ENCODE data around the gene NOS2.
"Not testable (repeated sequence)": the region's sequence is repeated elsewhere in the genome, so short reads cannot be mapped to it uniquely, and the experiment has no call there.

Gene NOS2

DNA sequence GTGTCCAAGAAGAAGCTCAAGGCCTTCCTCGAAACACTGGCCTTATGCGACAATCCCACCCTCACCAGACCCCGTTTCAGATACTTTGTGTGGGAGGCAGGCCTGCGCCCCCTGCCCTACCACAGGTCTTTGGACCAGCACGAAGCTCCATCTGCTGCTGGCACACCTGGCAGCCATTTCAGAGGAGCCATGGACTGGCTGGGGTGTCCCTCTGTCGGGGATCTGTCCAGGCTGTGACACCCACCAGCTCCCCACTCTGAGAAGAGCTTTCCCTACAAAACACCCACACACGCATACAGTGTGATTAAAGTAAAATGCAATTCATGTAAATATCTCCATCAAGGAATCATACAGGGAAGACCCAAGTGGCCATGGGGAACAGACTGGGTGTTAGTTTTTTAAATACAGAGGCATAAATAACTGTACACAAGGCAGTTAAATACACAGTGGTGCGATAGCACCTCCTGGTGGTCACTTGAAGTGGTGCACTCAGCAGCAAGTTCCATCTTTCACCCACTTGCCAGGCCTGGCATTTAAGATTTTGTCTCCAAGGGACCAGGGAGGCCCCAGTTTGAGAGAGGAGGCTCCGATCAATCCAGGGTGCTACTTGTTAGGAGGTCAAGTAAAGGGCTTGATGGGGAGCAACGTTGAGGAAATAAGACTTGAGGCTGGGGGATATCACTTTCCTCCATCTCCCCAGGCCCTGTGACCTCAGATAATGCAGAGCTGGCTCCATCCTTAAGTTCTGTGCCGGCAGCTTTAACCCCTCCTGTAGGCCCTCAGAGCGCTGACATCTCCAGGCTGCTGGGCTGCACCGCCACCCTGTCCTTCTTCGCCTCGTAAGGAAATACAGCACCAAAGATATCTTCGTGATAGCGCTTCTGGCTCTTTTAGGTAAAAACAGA, 43.6 kb downstream of the NOS2 start:
- DNase-seq (ENCODE audit: low read depth in 1 of 2, low spot score in 1 of 2), result peak; percentile 33 to 38

- no peak for DNase-seq (ENCODE audit: low read depth in 1 of 2, low spot score in 1 of 2)
Observed at GRCh38 chr17:27755706-27756466, 44.4 kb downstream of the NOS2 start.

DNA sequence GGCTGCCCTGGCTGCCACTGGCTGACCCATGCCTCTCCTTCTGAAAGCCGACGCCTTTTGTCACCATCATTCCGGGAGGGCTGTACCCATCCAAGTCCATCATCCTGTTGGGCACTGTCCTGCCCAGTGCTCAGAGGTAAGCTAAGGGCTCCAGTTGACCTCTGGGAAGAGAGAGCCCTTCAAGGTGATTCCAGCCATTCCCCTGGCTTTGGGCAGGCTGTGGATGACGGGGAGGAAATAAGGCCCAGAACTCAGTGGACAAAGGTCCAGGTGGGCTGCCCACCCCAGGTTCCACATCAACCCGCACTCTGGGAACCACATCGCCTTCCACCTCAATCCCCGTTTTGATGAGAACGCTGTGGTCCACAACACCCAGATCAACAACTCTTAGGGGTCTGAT, 45.8 kb downstream of the NOS2 start:
- no peak for DNase-seq (ENCODE audit: low read depth in 1 of 2, low spot score in 1 of 2)

- not testable (repeated sequence) for DNase-seq (ENCODE audit: low read depth in 1 of 2, low spot score in 1 of 2)
Observed at GRCh38 chr17:27753726-27754125, 46.6 kb downstream of the NOS2 start.

- not testable (repeated sequence) for DNase-seq (ENCODE audit: low read depth in 1 of 2, low spot score in 1 of 2)
Observed at GRCh38 chr17:27752831-27753619, 47.3 kb downstream of the NOS2 start.

DNA sequence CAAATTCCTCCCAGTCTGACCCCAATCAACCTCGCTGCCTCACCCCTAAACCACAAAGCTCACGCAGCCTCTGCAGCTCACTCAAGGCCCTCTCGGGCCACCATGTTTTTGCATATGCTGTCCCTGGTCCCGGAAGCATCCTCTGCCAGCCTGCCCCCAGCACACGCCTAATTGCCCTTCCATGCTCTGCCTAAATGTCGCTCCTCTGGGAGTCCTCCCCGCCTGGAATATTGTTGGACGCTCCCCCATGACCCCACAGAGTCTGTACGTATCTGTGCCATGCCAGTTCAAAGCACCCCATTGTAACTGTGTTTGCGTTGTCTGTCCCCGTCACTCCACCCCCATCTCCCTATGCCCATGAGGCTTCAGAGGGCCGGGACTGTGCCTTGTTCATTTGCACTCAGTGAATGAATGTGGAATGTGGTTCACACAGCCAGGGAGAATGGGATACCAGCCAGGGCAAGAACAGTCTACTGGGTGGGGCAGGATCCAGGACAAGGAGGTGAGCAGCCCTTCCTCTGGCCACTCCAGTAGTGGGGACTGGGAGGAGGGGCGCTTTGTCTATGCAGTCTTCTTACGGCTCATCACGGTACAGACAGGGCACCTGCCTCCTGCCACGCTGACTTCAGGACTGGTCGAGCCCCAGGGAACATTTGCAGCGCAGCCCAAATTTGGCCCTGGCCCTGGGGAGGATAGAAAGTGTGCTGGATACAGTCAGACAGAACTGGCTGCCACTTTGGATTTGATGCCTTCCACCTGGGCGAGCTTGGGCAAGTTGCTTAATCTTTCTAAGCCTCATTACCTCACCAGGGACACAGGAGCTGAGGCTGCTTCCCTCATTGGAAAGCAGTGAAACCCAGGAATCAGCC, 48.5 kb downstream of the NOS2 start:
- DNase-seq (ENCODE audit: low read depth in 1 of 2, low spot score in 1 of 2), result no peak

DNA sequence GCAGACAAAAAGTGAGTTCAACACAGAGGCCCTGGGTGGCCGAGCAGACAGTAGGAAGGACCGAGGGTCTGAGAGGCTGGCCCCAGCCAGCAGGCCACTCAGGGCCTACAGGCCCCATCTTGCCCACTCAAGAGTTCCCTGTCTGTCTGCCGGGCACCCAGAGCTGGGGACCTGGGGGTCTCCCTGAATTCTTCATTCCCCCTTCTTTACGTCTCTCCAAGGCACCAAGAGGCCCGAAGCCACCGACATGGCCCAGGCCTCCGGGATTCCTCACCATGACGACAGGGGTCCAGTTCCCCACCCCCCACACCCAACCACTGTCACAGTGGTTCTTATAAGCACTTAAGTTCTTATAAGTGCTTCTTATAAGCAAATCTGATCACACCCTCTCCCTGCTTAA, 49.2 kb downstream of the NOS2 start:
- no peak for DNase-seq (ENCODE audit: low read depth in 1 of 2, low spot score in 1 of 2)

GRCh38 chr17:27749562-27750150, 50.7 kb downstream of the NOS2 start:
- not testable (repeated sequence) for DNase-seq (ENCODE audit: low read depth in 1 of 2, low spot score in 1 of 2)

DNA sequence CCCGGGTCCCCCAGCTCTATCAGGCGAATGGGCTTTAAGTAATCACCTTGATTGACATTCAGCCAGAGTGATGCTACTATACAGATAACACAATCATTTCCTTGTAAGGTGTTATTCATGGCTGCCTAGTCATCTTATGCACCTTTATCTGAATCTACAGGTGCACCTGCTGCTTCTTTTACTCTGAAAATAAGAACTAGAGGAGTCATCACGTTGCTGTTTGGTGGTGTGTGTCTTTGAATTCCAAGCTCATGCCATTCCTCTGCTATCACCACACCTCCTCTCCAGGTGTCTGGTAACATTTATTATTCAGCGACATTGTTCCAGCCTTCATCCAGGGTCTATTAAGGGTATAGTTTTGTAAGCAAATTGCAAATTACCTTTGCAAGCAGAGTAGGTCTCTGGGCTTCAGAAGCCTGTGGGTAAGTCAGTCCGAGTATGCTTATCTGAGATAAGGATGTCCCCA, 51.9 kb downstream of the NOS2 start:
- no peak for DNase-seq (ENCODE audit: low read depth in 1 of 2, low spot score in 1 of 2)

DNA sequence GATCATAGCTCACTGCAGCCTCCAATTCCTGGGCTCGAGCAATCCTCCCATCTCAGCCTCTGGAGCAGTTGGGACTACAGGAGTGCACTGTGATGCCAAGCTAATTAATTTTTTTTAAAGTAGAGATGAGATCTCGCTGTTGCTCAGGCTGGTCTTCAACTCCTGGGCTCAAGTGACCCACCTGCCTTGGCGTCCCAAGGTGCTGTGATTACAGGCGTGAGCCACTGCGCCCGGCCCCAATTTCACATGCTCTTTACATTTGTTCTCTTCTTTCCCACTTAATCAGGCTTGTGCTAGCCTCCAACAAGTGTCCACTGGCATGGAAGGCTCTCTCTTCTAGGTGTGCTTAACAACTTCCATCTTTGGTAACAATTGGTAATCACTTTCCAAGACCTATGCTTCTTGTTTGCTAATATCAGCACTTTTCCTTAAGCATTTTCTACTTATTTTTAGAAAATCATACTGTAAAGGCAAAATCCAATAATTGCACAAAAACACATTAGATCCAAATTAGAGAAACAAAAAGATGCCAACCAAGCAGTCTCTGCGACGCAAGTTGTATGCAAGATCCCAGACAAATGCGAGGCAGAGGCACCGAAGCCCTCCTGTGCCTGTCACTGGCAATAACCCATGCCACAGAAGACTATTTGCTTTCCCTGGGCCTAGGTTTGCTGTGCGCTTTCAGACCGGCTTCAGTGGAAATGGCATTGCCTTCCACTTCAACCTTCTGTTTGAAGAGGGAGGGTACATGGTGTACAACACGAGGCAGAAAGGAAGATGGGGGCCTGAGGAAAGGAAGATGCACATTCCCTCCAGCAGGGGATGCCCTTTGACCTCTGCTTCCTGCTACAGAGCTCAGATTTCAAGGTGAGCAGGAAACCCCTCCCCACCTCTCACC, 52.6 kb downstream of the NOS2 start:
- no peak for DNase-seq (ENCODE audit: low read depth in 1 of 2, low spot score in 1 of 2)

- no peak for DNase-seq (ENCODE audit: low read depth in 1 of 2, low spot score in 1 of 2)
Observed at GRCh38 chr17:27746881-27747280, 53.4 kb downstream of the NOS2 start.

- DNase-seq (ENCODE audit: low read depth in 1 of 2, low spot score in 1 of 2), result not testable (repeated sequence)
Observed at GRCh38 chr17:27746320-27746719, 54.0 kb downstream of the NOS2 start.

- DNase-seq (ENCODE audit: low read depth in 1 of 2, low spot score in 1 of 2), result not testable (repeated sequence)
Observed at GRCh38 chr17:27745207-27745830, 55.0 kb downstream of the NOS2 start.

DNA sequence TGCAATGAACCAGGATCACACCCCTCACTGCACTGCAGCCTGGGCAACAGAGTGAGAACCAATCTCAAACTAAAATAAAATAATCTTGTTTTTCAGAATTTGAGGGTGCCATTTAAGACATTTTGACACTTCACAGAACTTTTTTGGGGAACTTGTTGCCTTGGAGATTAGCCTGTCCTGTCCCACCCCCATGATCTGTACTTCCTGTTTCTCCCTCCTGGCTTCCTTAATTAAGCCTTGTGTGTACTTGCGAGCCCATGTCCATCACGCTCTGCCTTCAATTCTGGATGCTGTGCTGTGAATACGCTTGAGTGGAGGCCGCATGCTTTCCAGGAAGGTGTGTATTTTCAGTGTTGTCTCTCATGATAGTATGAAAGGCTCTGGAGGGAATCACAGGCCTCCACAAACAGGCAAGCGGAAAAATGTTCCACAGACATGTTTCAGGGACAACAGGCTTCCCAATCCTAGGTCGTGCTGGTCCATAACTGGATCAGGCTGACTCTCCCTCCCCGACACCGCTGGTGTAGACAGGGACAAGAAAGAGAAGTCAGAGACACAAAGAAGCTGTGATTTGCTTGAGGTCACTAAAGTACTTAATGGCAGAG, 56.9 kb downstream of the NOS2 start:
- DNase-seq (ENCODE audit: low read depth in 1 of 2, low spot score in 1 of 2), result no peak

DNA sequence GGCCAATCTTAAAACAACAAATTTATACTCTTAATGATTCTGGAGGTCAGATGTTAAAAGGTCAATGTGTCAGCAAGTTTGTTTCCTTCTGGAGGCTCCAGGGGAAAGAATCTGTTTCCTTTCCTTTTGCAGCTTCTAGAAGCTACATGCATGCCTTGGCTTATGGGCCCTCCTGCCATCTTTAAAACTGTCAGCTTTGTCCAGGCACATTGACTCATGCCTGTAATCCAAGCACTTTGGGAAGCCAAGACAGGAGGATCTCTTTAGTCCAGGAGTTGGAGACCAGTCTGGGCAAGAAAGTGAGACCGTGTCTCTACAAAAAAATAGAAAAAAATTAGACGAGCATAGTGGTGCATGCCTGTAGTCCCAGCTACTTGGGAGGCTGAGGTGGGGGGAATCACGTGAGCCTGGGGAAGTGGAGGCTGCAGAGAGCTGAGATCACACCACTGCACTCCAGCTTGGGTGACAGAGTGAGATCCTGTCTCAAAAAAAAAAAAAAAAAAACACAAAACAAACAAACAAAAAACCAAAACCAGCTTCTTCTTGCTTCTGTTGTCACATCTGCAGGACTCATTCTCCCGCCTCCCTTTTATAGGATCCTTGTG, 58.3 kb downstream of the NOS2 start:
- no peak for DNase-seq (ENCODE audit: low read depth in 1 of 2, low spot score in 1 of 2)

GRCh38 chr17:27741361-27741861, 58.9 kb downstream of the NOS2 start:
- DNase-seq (ENCODE audit: low read depth in 1 of 2, low spot score in 1 of 2), result no peak

DNA sequence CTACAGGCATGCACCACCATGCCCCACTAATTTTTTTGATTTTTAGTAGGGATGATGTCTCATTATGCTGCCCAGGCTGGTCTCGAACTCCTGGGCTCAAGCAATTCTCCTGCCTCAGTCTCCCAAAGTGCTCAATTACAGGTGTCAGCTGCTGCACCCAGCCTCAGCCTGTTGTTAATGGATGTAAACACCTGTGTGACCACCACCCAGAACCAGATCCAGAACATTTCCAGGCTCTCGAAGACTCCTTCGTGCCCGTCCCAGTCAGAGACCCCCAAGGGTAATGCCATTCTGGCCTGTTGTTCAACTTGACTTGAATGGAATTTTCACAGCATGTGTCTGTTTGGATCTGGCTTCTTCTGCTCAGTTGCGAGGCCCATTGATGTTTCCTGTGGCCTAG, 59.8 kb downstream of the NOS2 start:
- not testable (repeated sequence) for DNase-seq (ENCODE audit: low read depth in 1 of 2, low spot score in 1 of 2)

Data from activated CD4-positive, alpha-beta T cell treated with anti-CD3 and anti-CD28 coated beads, Interleukin-2, amount 50 U/mL, for 24 hours (primary cell).